Measurements from ENCODE around the gene AGMO. TPM values are rescaled to one million over a fixed set of nuclear protein-coding genes. Genes with fewer than 3 reads are reported as not detected.

AGMO gene
- polyA plus RNA-seq, 4 donors: 0.86 to 1.1 (median 0.95) TPM

DNA sequence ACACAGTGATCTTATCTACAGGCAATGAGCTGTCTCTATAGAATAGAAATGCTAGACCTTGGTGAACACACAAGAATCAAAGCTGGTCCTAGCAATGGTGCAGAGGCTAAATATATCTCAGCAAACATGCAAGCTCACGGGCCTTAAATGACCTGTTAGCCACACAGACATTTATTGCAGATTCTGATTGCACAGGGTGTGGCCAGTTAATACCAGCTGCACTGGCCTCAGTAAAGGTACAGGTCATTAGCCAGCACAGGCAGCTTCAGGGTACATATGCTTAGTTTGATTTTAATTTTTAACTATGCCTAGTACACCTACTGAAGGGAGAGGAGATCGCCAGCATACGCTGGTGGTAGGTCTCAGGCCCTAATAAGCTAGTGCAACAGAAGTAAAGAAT is 393.9 kb downstream of the AGMO start:
- DNase-seq (ENCODE audit: low read depth in 4 of 4, low spot score in 3 of 4): no peak

DNA sequence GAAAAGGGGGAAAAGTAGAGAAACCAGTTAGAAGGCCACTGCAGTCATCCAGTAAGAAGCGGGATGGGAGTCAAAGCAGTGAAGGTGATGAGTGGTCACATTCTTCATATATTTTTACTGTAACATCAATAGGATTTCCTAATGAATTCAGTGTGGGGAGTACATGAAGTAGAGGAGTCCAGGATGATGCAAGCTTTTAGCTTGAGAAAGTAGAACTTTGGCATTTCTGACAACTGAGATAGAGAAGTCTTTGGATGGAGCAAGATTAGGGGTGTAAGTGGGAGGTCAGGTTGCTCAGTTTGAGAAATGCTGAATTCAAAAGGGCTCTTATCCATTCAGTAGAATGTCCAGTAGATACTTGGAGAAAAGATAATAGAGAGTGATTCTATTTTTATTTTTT is 395.2 kb downstream of the AGMO start:
- no peak for DNase-seq (ENCODE audit: low read depth in 4 of 4, low spot score in 3 of 4)

DNA sequence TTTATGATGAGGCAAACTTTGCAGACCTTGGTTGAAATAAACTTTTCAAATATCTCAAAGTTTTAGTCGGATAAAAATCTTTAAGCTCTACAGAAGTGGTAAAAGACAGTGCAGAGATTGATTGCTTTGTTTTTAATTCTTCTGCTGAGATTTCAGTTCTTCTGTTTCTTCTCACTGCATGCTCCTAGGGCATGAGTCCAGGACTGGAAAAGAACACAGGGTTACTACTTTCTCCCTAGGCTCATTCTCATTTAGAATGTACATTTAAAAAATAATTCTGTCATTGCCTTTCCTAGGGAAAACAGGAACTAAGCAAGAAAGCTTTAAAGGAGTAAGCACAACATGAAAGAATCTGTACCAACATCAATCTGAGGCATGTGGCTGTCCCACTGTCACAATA is 402.6 kb downstream of the AGMO start:
- no peak for DNase-seq (ENCODE audit: low read depth in 4 of 4, low spot score in 3 of 4)

DNA sequence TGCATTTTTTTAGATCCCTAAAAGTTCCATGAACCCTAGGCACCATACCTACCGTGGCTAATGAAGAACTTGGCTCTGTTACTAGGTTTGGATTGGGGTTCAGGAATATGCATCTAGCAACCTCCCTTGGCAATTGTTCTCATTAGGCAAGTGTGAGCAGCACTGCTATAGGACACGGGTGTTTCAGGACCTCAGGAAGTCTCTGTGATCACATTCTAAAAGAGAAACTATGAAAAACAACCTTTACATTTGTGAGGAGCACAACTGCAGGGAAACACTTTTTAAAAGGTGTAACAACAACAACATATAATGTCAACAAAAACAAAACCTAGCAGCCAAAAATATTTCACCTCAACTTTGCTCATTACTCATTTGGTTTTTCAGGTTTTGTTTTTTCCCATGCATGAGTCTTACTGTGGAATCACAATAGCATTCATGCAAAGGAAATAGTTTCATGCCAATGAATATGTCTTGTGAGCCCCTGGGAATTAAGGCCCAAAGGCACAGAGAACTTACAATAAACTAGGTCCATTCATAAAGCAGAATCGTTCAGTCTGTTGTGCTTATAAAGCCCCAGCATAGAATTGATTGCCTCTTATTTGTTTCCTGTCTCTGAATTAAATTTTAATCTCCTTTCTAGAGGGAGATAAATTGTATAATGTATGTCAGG is 403.5 kb downstream of the AGMO start:
- DNase-seq (ENCODE audit: low read depth in 4 of 4, low spot score in 3 of 4): no peak

Other genes with a start within 250 kb of the AGMO start
- gene MEOX2, start 124.7 kb upstream of the AGMO start, polyA plus RNA-seq (ENCODE audit: insufficient read length in 4 of 4): 1 to 10 TPM; 2.0 to 4.5 (median 2.6) TPM

All from right renal pelvis (tissue), 4 donors.